ENCODE measurements around the gene KCNQ1.
A peak's percentile ranks its signal among the peaks of the same experiment; 100 is the strongest.

GRCh38 chr11:2837096-2837601 lies 392.3 kb downstream of the KCNQ1 start:
- TF ChIP-seq CTCF (IDR thresholded peaks at IDR 0.05 in 2 of 3, conservative IDR thresholded peaks at IDR 0.05 in 1 of 3; ENCODE audit: borderline replicate concordance in 1 of 3, insufficient read depth in 1 of 3, low read depth in 2 of 3, low read length in 2 of 3) (peak in 2 of 3 experiments; percentile 25 to 46; a peak in 3 of 6 replicates), SP1 (IDR thresholded peaks at IDR 0.05; ENCODE audit: low read depth) (no peak), REST (IDR thresholded peaks at IDR 0.05; ENCODE audit: low read depth) (no peak), YY1 (IDR thresholded peaks at IDR 0.05; ENCODE audit: extremely low read depth, insufficient replicate concordance, low read depth, low read length) (no peak), POLR2A (IDR thresholded peaks at IDR 0.05; ENCODE audit: borderline replicate concordance, extremely low read depth, insufficient read depth, insufficient read length) (no peak), ZBTB33 (IDR thresholded peaks at IDR 0.05; ENCODE audit: extremely low read depth, insufficient replicate concordance, low read length) (no peak), RAD21 (IDR thresholded peaks at IDR 0.05; ENCODE audit: low read depth) (no peak; the same call in 1 of the 2 replicates), POLR2AphosphoS5 (IDR thresholded peaks at IDR 0.05; ENCODE audit: low read depth, low read length) (no peak), EZH2 (IDR thresholded peaks at IDR 0.05) (no peak), SRF (IDR thresholded peaks at IDR 0.05; ENCODE audit: low read depth) (no peak), SIN3A (IDR thresholded peaks at IDR 0.05; ENCODE audit: low read depth) (no peak), MAX (IDR thresholded peaks at IDR 0.05) (no peak)
